Measurements from ENCODE around the gene ZC3H15. TPM values are rescaled to one million over a fixed set of nuclear protein-coding genes. Genes with fewer than 3 reads are reported as not detected.

The ZC3H15 gene
- total RNA-seq, 1 experiment from 2014 or later, result 98.8 TPM

DNA sequence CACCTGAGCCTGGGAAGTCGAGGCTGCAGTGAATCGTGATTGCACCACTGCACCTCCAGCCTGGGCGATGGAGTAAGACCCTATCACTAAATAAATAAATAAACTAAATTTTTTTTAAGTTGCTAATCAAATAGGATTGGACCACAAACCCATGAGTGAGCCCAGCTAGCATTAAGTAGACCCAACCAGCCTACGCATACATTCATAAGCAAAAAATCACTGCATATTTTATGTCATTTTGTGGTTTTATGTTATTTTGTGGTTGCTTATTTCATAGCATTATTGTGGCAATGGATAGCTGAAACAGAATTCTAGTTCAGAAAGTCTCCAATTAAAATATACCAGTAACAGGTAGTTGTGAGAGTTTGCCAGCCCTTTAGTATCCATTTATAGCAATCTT, 29.1 kb upstream of the ZC3H15 start:
- CTCF ChIA-PET, result interaction anchor here (0.6 to 2.1 kb wide), 9 partner anchors 14 to 1727 kb away, joined by 3 to 12 read pairs (median 4); no protein-coding TSS in a partner anchor
- H3K27me3 Mint-ChIP-seq (ENCODE audit: insufficient read depth, unreplicated experiment), result no peaks in the 10 kb centered on the region
- DNase-seq (ENCODE audit: unreplicated experiment), result peak; percentile 55
- peaks cover 9% of the 10 kb centered on the region for H3K36me3 Mint-ChIP-seq (ENCODE audit: insufficient read depth, unreplicated experiment)
- H3K9me3 Mint-ChIP-seq (ENCODE audit: unreplicated experiment), result no peaks in the 10 kb centered on the region
- intact Hi-C loops (cut with micrococcal nuclease), result loop anchor here (5.0 kb wide), 1 partner anchor 1250 kb away; no protein-coding TSS in a partner anchor
- no TSS peak for BruUV-seq (replicated peaks)
- no peaks in the 10 kb centered on the region for H3K4me1 Mint-ChIP-seq (ENCODE audit: insufficient read depth, unreplicated experiment)
- H3K27ac Mint-ChIP-seq (ENCODE audit: low read depth, unreplicated experiment), result no peak overlapping the region
- H3K4me3 Mint-ChIP-seq (ENCODE audit: unreplicated experiment), result no peak overlapping the region
- TF ChIP-seq, protein P1, sequence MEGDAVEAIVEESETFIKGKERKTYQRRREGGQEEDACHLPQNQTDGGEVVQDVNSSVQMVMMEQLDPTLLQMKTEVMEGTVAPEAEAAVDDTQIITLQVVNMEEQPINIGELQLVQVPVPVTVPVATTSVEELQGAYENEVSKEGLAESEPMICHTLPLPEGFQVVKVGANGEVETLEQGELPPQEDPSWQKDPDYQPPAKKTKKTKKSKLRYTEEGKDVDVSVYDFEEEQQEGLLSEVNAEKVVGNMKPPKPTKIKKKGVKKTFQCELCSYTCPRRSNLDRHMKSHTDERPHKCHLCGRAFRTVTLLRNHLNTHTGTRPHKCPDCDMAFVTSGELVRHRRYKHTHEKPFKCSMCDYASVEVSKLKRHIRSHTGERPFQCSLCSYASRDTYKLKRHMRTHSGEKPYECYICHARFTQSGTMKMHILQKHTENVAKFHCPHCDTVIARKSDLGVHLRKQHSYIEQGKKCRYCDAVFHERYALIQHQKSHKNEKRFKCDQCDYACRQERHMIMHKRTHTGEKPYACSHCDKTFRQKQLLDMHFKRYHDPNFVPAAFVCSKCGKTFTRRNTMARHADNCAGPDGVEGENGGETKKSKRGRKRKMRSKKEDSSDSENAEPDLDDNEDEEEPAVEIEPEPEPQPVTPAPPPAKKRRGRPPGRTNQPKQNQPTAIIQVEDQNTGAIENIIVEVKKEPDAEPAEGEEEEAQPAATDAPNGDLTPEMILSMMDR (IDR thresholded peaks at IDR 0.05; ENCODE audit: unreplicated experiment), result no peak
- POLR2A ChIA-PET, result no interaction called here

DNA sequence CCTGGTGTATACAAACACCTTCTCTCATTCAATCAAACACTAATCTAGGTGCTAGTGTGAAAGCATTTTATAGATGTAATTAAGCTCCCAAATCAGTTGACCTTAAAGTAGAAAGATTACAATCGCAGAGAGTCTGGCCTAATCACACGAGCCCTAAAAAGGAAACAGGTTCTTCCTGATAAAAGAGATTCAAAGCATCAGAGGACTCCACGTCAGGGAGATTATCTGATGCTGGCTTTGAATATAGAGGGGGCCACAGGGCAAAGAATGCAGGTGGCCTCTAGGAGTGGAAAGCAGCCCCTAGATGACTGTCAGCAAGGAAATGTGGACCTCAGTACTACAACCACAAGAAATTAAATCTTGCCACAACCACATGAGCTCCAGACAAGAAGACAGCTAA, 28.2 kb upstream of the ZC3H15 start:
- POLR2A ChIA-PET, result no interaction called here
- Mint-ChIP-seq H3K4me3 (ENCODE audit: unreplicated experiment) (no peak overlapping the region), H3K4me1 (ENCODE audit: insufficient read depth, unreplicated experiment) (no peaks in the 10 kb centered on the region), H3K27me3 (ENCODE audit: insufficient read depth, unreplicated experiment) (no peaks in the 10 kb centered on the region), H3K36me3 (ENCODE audit: insufficient read depth, unreplicated experiment) (peaks cover 9% of the 10 kb centered on the region), H3K9me3 (ENCODE audit: unreplicated experiment) (no peaks in the 10 kb centered on the region), H3K27ac (ENCODE audit: low read depth, unreplicated experiment) (no peak overlapping the region)
- intact Hi-C loops (cut with micrococcal nuclease), result loop anchor here (2.0 to 5.0 kb wide), 2 partner anchors 201 to 1251 kb away; no protein-coding TSS in a partner anchor
- TF ChIP-seq, protein P1 (IDR thresholded peaks at IDR 0.05; ENCODE audit: unreplicated experiment), result no peak
- BruUV-seq (replicated peaks), result no TSS peak
- DNase-seq (ENCODE audit: unreplicated experiment), result no peak
- CTCF ChIA-PET, result interaction anchor here (0.7 to 2.1 kb wide), 10 partner anchors 156 to 1249 kb away, joined by 3 to 12 read pairs (median 4); no protein-coding TSS in a partner anchor

DNA sequence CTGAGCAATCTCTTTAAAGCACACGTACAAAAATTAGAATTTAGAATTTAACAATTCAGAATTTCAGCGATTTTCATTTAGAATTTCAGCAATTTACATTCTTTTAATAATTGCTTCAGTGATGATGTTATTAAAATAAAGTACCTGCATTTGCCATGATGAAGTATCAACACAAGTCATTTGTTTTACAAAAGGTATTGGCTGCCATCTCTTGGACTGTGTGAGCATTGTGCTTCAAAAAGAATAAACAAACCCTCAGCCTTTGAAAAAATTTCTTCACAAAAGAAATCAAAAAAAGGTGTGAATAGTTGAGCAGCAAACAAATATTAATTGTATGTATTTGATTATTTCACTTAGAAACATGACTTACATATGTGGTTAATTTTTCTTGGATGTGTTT, 27.1 kb upstream of the ZC3H15 start:
- Mint-ChIP-seq H3K4me3 (ENCODE audit: unreplicated experiment) (no peak overlapping the region), H3K9me3 (ENCODE audit: unreplicated experiment) (no peaks in the 10 kb centered on the region), H3K27ac (ENCODE audit: low read depth, unreplicated experiment) (no peak overlapping the region), H3K4me1 (ENCODE audit: insufficient read depth, unreplicated experiment) (no peaks in the 10 kb centered on the region), H3K36me3 (ENCODE audit: insufficient read depth, unreplicated experiment) (peaks cover 9% of the 10 kb centered on the region), H3K27me3 (ENCODE audit: insufficient read depth, unreplicated experiment) (no peaks in the 10 kb centered on the region)
- BruUV-seq (replicated peaks), result no TSS peak
- POLR2A ChIA-PET, result no interaction called here
- DNase-seq (ENCODE audit: unreplicated experiment), result peak; percentile 42
- TF ChIP-seq, protein P1 (IDR thresholded peaks at IDR 0.05; ENCODE audit: unreplicated experiment), result peak; percentile 33
- CTCF ChIA-PET, result interaction anchor here (1.0 to 1.8 kb wide), 2 partner anchors 479 to 1250 kb away, joined by 3 to 5 read pairs; no protein-coding TSS in a partner anchor
- intact Hi-C loops (cut with micrococcal nuclease), result loop anchor here (1.0 to 5.0 kb wide), 3 partner anchors 202 to 1252 kb away; no protein-coding TSS in a partner anchor

DNA sequence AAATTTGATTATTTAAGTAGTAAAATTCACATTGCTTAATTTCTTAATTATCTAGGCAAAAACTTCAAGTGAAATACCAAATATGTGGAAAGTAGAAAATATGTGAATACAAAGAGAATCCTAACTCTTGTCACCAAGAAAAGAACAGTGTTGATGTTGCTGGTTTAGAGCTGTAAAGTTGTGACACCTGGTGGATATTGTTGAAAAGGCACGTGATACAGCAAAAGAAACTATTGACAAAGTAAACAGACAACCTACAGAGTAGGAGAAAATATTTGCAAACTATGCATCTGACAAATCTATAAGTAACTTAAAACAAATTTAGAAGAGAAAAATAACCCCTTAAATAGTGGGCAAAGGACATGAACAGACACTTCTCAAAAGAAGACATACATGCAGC, 25.6 kb upstream of the ZC3H15 start:
- no peaks in the 10 kb centered on the region for H3K4me1 Mint-ChIP-seq (ENCODE audit: insufficient read depth, unreplicated experiment)
- POLR2A ChIA-PET, result interaction anchor here (1.0 kb wide), 1 partner anchor 480 kb away, joined by 3 read pairs; no protein-coding TSS in a partner anchor
- CTCF ChIA-PET, result interaction anchor here (0.6 to 1.5 kb wide), 8 partner anchors 112 to 1169 kb away, joined by 3 to 8 read pairs (median 3); no protein-coding TSS in a partner anchor
- peaks cover 6% of the 10 kb centered on the region for H3K36me3 Mint-ChIP-seq (ENCODE audit: insufficient read depth, unreplicated experiment)
- no peak overlapping the region for H3K27ac Mint-ChIP-seq (ENCODE audit: low read depth, unreplicated experiment)
- intact Hi-C loops (cut with micrococcal nuclease), result loop anchor here (1.0 kb wide), 2 partner anchors 481 to 1169 kb away; no protein-coding TSS in a partner anchor
- TF ChIP-seq, protein P1 (IDR thresholded peaks at IDR 0.05; ENCODE audit: unreplicated experiment), result peak; percentile 39
- peak; percentile 35 for DNase-seq (ENCODE audit: unreplicated experiment)
- H3K9me3 Mint-ChIP-seq (ENCODE audit: unreplicated experiment), result no peaks in the 10 kb centered on the region
- H3K27me3 Mint-ChIP-seq (ENCODE audit: insufficient read depth, unreplicated experiment), result no peaks in the 10 kb centered on the region
- H3K4me3 Mint-ChIP-seq (ENCODE audit: unreplicated experiment), result no peak overlapping the region
- BruUV-seq (replicated peaks), result no TSS peak

All from MCF 10A (cell line).